ENCODE results near the gene PDE6B.

DNA sequence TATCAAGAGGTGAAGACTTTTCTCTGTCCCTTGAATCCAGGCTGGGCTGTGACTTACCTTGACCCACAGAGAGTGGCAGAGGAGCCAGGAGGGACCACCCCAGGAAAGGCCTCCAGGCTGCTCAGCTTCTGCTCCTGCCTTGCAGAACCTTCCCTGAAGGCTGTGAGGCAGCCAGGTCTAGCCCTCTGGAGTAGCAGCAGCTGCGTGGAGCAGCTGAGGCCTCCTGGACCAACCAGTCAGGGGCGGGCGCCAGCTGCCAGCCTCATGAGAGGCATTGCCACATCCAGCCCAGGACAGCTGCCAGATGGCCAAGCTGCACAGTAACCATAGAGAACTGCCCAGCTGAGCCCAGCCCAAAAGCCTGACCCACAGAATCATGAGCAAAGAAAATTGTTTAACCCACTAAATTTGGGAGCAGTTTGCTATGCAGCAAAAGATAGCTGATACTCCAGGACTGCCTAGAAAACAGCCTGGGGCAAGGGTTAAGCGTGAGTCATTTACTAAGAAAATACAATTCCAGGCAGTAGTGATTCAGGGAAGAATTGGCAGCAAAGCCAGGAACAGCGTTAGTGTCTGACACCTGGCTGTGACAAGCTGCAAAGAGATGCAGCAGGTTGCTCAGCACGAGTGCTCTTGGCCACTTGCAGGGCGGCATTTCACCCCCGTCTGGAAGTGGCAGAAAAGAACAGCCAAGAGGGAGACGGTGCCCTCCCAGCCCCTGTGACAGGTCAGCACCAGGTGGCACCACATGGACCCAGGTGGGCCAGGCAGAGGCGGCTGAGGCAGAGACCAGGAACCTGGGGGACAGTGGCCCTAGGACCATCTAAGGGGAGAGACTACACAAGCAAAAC, 14.7 kb upstream of the PDE6B start:
- TF ChIP-seq, protein P1, sequence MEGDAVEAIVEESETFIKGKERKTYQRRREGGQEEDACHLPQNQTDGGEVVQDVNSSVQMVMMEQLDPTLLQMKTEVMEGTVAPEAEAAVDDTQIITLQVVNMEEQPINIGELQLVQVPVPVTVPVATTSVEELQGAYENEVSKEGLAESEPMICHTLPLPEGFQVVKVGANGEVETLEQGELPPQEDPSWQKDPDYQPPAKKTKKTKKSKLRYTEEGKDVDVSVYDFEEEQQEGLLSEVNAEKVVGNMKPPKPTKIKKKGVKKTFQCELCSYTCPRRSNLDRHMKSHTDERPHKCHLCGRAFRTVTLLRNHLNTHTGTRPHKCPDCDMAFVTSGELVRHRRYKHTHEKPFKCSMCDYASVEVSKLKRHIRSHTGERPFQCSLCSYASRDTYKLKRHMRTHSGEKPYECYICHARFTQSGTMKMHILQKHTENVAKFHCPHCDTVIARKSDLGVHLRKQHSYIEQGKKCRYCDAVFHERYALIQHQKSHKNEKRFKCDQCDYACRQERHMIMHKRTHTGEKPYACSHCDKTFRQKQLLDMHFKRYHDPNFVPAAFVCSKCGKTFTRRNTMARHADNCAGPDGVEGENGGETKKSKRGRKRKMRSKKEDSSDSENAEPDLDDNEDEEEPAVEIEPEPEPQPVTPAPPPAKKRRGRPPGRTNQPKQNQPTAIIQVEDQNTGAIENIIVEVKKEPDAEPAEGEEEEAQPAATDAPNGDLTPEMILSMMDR (IDR thresholded peaks at IDR 0.05; ENCODE audit: poor library complexity): no peak
- TF ChIP-seq EZH2phosphoT487 (IDR thresholded peaks at IDR 0.05; ENCODE audit: low read depth, severe bottlenecking, unreplicated experiment): no peak
